Astrocyte (in vitro differentiated cells and primary cell): ENCODE results near the gene SPATA24.

Source experiments
- EZH2 ChIP-seq: IDR thresholded peaks from 2 replicates; pipeline ENCODE4 v1.6.1; 2012; ENCODE audit warnings: mild to moderate bottlenecking, low read length, inconsistent platforms; ENCODE audit not compliant: insufficient read depth
- TF ChIP-seq, protein P1 (sequence below): IDR thresholded peaks from 2 replicates; pipeline ENCODE4 v1.5.1; 2011; ENCODE audit warnings: low read depth, mild to moderate bottlenecking, inconsistent platforms, low read length, moderate library complexity; ENCODE audit not compliant: insufficient read depth

DNA sequence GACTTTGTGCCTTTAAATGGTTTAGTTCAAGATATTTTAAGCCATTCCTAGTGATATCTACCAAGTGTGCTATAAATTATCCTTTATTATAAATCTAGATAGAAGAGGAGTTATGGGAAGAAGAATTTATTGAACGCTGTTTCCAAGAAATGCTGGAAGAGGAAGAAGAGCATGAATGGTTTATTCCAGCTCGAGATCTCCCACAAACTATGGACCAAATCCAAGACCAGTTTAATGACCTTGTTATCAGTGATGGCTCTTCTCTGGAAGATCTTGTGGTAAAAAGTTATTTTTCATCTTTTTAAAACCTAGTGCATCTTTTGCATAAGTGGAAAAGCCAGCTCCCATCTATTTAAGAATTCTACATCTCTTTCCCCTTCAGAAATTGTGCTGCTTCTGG lies 39.4 kb downstream of the SPATA24 start:
- TF ChIP-seq, protein P1, sequence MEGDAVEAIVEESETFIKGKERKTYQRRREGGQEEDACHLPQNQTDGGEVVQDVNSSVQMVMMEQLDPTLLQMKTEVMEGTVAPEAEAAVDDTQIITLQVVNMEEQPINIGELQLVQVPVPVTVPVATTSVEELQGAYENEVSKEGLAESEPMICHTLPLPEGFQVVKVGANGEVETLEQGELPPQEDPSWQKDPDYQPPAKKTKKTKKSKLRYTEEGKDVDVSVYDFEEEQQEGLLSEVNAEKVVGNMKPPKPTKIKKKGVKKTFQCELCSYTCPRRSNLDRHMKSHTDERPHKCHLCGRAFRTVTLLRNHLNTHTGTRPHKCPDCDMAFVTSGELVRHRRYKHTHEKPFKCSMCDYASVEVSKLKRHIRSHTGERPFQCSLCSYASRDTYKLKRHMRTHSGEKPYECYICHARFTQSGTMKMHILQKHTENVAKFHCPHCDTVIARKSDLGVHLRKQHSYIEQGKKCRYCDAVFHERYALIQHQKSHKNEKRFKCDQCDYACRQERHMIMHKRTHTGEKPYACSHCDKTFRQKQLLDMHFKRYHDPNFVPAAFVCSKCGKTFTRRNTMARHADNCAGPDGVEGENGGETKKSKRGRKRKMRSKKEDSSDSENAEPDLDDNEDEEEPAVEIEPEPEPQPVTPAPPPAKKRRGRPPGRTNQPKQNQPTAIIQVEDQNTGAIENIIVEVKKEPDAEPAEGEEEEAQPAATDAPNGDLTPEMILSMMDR, result no peak
- no peak for TF ChIP-seq EZH2
